PC-3 (cell line): Measurements from ENCODE around the gene ZNF213.

Experiments
- CTCF ChIP-seq: fragments of 300-600 bp; sonication (generic); conservative IDR thresholded peaks from 2 replicates; pipeline ENCODE4 v1.5.1; 2017; ENCODE audit warnings: antibody characterized with exemption, low read depth, mild to moderate bottlenecking, low read length
- EZH2 ChIP-seq: fragments of 300-600 bp; sonication (generic); IDR thresholded peaks from one replicate; pipeline ENCODE4 v1.6.1; 2017; ENCODE audit warnings: antibody characterized with exemption, mild to moderate bottlenecking, low read length; ENCODE audit not compliant: unreplicated experiment

GRCh38 chr16:3158510-3159314 lies 23.9 kb downstream of the ZNF213 start:
- TF ChIP-seq CTCF: no peak
- TF ChIP-seq EZH2: no peak
